Skin epidermis (tissue), 12 donors: ENCODE data around the gene TMEM242.

Experiments
- H3K27ac ChIP-seq, 21 experiments: fragments of 200-600 bp; sonication (generic) in 11 of 21; one replicate each; pipeline ENCODE4 v1.5.0; 2020; ENCODE audit warnings: mild to moderate bottlenecking in 3 of 21, inconsistent platforms in 2 of 21, moderate library complexity in 2 of 21
- H3K4me3 ChIP-seq, 7 experiments: fragments of 200-600 bp; sonication (generic) in 2 of 7; one replicate each; pipeline ENCODE4 v1.5.0; 2020; ENCODE audit warnings: inconsistent platforms in 2 of 7, mild to moderate bottlenecking in 2 of 7, moderate library complexity in 1 of 7

TMEM242 gene

DNA sequence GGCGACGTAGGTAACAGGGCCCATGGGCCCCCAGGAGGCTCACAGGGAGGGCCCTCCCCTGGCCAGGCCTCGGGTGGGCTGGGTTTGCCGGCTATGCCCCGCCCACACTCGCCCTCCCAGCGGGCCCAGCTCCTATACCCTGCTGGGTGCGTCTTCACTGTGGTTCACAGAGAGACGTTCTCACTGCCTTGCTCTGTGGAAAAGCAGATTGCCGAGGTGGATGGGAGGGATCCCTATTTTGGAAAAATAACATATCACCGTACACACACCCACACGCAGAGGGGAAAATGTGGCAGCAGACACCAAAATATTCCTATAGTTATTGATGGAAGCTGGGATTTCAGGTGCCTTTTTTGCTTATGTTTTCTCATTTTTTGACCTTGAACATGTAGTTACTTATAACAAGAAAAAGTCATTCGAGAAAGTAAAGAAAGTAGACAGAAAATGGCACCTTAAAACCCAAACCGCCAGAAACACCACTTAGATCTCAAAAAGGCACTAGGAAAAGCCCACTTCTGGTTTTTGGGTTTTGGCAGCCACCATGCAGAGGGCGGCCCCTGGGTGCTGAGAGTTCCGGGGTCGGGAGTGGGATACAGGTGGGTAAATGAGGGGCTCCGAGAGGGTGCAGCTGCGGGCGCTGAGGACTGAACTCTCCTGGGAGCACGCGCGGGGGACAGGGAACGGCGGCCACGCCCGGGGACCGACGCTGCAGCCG lies 49.4 kb downstream of the TMEM242 start:
- peak overlapping the region; percentile 43 to 76 (median 54) for H3K4me3 ChIP-seq
- peak overlapping the region in 20 of 21 experiments; percentile 62 to 97 (median 86) for H3K27ac ChIP-seq

DNA sequence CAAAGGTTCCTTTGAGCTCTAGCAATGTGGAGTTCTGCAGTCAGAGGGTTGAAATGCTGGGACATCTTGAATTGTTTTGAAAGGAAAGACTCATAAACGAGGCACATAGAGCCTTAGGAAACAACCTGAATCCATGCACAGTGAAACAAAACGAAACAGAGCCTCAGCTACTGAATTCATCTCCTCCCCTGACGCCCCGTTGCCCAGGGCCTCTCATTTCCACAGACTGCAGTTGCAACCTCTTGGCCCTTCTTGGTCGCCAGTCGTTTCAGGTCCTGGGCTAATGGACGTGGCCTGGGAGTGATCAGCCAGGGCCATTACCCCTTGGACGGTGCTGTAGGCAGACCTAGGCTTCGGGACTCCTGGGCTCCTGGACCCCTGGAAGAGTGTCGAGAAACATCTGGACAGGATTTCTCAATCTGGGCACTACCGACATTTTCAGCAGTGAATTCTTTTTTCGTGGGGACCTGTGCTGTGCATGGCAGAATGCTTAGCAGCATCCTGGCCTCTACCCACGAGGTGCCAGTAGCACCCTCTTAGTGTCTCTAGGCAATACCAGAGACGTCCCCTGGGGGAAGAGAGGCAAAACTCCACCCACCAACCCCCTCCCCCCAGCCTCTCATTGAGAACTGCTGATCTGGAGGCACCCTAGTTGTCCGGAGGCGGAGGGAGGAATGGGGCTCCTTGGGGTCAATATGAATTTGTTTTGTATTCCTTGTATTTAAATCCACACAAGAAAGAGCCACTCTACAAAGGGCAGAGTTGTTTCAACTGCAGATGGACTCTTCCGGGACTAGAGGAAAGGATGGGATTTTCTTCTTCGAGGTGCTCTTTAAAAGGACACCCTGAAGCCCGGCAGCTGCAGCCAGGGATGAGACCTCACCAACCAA lies 50.2 kb downstream of the TMEM242 start:
- H3K4me3 ChIP-seq = peak overlapping the region in 1 of 7 experiments; percentile 61
- H3K27ac ChIP-seq = peak overlapping the region in 12 of 21 experiments; percentile 26 to 97 (median 92)

DNA sequence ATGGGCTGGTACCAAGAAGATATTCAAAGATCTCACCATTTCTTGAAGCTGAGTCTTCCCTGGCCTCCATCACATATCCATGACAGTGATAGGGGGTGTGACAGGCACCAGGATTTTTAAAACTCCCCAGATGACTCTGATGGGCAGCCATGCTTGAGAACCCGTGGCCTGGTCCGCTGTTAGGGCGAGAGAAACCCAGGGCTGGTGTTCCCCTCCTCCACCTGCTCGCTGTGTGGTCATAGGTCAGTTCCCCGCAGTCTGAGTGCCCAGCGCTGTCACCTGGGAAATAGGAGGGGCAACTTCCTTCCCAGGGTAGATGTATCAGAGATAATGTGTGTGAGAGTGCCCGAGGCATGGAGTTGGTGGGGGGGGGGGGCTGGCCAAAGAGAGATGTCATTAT lies 50.9 kb downstream of the TMEM242 start:
- Histone ChIP-seq H3K4me3 (no peak overlapping the region), H3K27ac (peak overlapping the region in 5 of 21 experiments; percentile 6 to 97 (median 18))

DNA sequence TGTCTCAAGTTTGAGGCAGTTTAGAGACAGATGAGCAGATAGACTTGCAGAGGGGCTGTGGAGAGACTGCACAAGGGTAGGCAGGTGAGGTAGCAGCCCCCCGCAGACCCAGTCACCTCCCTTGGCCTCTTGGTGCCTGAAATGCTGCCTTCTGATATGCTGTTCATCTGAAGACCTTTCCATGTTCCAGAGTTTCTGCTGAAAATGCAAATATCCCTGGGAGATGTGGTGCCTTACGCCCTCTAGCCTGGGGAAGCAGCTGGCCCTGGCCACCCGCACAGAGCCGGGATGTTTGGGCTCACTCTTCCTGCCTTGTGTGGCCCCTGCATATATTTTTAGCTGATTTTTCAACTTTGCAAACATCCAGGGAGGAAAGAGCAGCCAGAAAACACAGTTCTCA lies 51.4 kb downstream of the TMEM242 start:
- H3K27ac ChIP-seq = peak overlapping the region in 7 of 21 experiments; percentile 1 to 97 (median 15)

DNA sequence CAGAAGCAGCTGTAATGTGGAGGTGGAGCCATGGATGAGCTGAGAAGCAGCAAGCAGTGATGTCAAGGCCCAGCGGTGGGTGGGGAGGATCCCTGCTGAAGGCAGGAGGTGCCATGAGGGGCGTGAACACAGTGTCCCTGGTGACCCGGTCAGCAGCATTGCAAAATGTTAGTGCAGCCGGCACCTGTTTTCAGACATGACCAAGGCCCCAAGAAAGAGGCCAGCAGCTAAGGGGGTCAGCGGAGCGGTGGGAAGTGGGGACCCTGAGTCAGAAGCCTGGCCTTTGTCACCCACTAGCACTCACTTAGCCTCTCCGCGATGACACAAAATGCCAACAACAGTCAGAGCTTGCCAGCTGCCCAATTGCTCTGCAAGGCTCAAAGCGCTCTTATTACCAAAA lies 51.9 kb downstream of the TMEM242 start:
- Histone ChIP-seq H3K4me3 (no peak overlapping the region), H3K27ac (peak overlapping the region in 3 of 21 experiments; percentile 1 to 49 (median 15))

More for the DNA sequence above, 51.4 kb downstream of the TMEM242 start:
- H3K4me3 ChIP-seq = no peak overlapping the region

DNA sequence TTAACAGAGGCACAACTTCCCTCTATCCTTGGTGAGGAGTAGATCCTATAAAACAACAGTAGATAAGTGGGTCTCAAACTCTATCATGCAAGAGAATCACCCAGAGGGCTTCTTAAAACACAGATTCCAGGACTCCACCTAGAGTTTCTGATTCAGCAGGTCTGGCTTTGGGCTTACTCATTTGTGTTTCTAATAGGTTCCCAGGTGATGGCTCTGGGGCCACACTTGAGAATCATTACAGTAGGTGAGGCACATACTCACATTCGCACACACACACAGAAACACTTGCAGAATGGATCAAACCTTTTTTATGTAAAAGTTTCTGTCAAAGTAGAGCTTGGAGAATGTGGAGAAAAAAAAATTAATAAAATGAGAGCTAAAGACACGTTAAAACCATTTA lies 52.4 kb downstream of the TMEM242 start:
- no peak overlapping the region for H3K4me3 ChIP-seq
- H3K27ac ChIP-seq = no peak overlapping the region

DNA sequence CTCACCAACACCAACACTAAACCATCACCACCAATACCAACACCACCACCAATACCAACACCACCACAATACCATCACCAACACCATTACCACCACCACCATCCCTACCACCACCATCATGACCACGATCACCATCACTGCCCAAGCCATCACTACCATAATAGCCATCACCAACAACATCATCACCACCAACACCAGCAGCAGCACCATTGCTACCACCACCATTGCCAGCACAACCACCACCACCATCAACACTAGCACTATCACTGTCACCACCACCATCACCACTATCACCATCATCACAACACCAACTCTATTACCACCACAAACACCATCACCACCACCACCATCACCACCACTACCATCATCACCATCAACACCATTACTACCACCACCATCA lies 53.0 kb downstream of the TMEM242 start:
- no peak overlapping the region for H3K27ac ChIP-seq
- no peak overlapping the region for H3K4me3 ChIP-seq

DNA sequence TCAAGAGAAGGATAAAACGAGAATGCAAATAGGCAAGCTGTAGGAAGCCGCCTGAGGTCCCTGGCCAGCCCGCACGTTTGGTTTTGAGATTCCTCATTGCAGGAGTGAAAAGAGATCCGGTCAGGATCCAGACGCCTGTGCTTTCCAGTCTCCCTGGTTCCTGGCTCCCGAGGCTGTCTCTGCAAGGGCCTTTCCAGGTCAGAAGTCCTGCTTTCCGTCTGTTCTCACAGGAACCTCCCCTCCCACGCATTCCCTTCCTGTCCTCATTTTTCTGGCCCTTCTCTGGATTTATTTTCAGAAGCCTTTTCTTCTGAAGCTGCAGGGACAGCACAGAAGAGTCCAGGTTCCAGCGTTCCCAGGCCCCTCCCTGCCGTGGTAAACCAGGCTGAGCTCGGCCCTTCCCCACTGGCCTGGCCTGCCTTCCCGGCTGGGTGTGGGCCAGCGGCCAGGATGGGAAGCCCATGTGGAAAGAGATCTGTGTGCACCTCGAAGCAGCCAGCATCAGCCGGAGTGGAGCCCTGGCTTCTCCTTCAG lies 54.0 kb downstream of the TMEM242 start:
- Histone ChIP-seq H3K27ac (peak overlapping the region in 14 of 21 experiments; percentile 0 to 79 (median 52)), H3K4me3 (no peak overlapping the region)

DNA sequence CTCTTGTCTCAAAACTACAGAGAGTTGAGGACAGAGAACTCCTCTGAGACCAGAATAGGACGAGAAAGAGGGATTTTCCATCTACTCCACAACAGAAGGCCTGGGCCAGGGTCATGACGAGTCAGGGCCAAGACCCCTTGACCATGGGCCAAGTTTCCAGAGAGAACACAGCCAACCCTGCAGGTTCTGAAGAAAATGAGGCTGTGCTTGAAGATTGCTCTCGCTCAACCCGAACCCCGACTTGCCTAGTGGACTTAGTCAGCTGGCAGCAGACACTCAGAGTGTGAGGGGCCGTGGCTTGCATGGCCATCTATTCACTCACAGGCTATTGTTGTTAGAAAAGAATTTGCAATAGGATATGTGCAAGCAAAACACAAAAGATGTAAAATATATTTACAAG lies 54.5 kb downstream of the TMEM242 start:
- Histone ChIP-seq H3K27ac (peak overlapping the region in 16 of 21 experiments; percentile 0 to 79 (median 51)), H3K4me3 (no peak overlapping the region)

DNA sequence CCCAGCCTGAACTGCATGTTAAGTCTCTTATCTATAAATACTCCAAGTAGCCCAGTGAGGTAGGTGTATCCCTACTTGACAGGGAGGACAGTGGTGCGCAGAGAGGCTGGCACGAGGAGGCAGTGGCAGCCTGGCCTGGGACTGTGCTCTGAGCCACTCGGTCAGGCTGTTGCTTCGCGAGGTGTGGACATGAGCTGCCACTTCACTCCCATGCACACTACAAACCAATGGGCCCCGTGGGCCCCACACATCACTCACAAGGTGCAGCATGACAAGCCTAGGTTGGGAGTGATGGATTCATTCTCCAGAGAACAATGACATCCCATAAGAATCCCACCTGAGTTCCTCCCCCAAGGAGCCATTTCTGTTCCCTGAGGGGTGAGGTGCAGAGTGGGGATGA lies 54.9 kb downstream of the TMEM242 start:
- Histone ChIP-seq H3K27ac (peak overlapping the region in 13 of 21 experiments; percentile 5 to 79 (median 51)), H3K4me3 (no peak overlapping the region)

DNA sequence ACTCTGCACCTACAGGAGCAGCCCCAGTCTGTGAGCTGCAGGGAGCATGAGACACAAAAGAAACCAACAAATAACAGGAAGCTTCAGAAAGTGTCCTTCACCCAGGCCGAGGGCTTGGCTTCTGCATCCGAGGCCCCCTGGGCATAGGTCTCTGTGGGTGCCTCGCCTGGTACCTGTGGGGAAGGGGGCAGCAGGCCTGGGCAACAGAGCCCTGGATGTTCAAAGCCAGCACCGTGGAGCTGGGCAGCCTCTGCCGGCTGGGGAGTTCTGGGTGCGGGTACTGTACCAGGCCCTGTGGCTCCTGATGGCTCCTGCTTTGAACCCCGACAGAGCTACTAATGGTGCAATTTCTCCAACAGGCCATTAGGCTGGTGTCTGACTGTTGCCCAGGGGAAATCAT lies 55.7 kb downstream of the TMEM242 start:
- no peak overlapping the region for H3K4me3 ChIP-seq
- no peak overlapping the region for H3K27ac ChIP-seq

DNA sequence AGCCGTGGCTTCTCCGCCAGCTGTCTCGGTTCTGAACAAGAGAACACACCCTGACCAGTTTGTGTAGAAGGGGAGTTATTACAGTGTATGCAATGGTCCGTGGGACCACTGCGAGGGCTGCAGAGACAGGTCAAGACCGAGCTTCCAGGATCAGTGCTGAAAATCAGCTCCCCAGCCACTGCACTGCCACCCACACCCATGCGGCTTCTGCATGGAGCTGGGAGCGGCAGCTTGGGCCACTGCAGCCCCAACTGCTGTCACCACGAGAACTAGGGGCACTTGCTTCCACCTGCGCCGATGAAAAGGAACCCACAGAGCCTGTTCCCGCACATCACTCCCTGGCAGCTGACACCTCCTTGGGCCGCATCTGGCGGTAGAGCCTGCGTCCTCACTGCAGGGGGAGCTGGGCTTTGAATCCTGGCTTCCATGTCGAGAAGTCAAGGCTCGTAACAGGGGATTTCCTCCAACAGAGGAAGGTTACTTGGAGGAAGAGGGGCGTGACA lies 56.2 kb downstream of the TMEM242 start:
- Histone ChIP-seq H3K27ac (no peak overlapping the region), H3K4me3 (no peak overlapping the region)

DNA sequence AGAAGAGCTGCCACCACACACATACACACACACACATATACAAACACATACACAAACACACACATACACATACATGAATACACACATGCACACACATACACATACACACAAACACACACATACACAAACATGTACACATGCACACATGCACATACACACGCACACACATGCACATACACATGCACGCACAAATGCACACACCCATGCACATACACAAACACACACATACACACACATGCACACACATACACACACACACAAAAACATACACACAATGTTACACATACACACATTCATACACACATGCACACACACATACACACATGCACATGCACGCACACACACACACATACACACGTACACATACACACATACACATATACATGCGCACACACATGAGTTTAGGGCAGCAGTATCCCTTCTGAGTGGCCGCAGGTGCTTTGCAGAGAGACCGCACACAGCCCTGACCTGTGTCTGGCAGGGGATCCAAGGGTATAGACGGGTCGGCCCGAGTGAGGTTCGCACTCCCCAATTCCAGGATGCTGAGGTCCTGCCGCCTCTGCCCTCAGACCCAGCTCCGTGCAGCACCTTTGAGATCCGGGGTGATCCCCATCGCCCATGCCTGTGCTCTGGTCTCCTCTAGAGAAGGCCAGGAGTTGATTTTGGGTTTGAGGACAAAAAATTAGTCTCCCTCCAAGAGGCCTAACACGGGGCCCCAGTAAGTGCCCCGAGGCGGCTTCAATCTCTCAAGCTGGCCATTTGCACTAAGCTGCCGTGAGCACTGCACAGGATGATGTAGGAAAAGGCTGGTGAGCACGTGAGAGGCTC lies 56.8 kb downstream of the TMEM242 start:
- no peak overlapping the region for H3K27ac ChIP-seq
- H3K4me3 ChIP-seq = no peak overlapping the region

DNA sequence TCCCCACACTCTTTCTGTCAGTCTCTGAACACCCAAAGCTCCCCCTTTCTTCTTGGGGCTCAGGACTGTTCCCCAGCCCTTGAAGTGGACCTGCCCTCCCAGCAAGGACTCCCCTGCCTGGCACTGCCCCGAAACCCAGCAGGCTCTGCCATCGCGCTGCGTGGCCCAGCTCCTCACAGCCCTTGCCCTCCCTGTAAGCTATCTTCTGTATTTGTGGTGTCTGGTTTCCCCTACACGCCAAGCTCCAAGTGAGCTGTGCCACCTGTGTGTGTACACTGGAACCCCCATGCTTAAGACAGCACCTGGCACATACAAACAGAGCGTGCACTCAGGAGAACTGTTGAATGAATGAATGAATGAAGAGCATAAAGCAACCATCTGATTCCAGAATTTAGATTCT lies 57.7 kb downstream of the TMEM242 start:
- no peak overlapping the region for H3K27ac ChIP-seq

DNA sequence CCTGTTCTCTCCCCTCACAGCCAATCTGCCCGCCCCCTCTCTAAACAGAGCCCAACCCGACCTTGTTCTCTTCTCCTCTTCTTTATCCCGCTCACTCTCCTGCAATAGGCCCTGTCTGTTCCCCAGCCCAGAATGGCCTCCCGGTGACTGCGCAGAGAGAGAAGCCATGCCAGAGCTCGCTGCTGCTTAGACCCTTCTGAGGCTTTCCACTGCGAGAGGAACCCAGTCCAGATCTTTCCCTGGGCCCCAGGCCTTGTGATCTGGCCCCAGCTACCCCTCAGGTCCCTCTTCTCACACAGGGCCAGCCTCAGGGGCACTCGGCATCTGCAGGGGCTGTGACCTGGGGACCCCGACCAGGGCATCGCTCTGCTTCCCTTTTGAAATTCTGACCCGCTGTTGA lies 58.1 kb downstream of the TMEM242 start:
- Histone ChIP-seq H3K4me3 (no peak overlapping the region), H3K27ac (no peak overlapping the region)

More for the DNA sequence above, 57.7 kb downstream of the TMEM242 start:
- H3K4me3 ChIP-seq = no peak overlapping the region

DNA sequence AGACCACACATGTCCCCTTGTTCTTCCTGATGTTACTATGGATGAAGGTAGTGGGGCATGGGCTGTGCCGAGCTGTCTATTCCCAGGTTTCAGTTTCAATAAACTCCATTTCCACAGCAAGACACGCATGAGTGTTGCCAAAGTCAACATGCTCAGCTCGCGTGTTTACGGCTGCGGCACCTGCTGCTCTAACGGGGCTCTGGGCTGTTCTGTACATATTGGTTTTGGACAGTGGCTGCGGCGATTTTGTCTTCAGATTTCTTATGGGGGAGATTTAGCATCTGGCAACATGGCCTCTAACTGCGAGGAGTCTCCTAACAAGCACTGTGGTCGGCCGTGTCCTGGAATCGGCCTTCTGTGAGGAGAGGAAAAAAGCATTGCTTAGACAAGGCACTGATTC lies 58.6 kb downstream of the TMEM242 start:
- Histone ChIP-seq H3K4me3 (no peak overlapping the region), H3K27ac (no peak overlapping the region)

DNA sequence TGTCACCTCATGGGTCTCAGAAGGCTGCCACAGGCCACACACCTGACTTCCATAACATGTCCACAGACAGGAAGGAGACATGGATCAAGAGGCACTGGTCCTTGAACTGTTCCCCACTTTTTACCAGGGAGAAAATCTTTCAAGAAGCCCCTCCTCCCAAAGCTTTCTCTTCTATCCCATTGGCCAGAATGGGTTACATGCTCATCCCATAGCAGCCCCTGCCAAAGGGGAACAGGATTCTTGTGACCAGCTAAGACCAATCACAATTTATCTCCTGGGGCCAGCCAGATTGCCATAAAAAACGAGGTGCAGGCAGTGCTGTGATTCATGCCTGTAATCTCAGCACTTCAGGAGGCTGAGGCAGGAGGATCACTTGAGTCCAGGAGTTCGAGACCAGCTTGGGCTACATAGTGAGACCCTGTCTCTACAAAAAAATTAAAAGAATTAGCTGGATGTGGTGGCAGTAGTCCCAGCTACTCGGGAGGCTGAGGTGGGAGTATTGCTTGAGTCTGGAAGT lies 59.4 kb downstream of the TMEM242 start:
- no peak overlapping the region for H3K27ac ChIP-seq
- H3K4me3 ChIP-seq = no peak overlapping the region

DNA sequence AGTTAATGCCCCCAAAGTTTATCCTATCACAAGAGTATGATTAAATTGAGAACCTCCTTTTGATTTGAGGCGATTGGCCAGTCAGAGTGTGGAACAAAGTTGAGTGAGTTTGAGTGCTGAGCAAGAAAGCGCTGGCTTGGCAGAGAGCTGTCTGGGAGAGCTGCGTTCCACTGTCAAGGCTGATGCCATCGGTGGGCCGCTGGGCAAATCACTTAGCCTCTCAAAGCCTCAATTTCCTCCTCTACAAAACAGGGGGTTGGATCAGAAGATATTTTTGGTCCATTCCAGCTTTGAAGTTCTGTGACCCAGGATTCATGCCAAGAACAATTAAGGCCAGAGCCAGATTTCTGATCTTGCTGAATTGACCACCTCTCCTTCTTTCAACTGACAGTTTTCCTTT lies 60.2 kb downstream of the TMEM242 start:
- Histone ChIP-seq H3K4me3 (no peak overlapping the region), H3K27ac (no peak overlapping the region)

DNA sequence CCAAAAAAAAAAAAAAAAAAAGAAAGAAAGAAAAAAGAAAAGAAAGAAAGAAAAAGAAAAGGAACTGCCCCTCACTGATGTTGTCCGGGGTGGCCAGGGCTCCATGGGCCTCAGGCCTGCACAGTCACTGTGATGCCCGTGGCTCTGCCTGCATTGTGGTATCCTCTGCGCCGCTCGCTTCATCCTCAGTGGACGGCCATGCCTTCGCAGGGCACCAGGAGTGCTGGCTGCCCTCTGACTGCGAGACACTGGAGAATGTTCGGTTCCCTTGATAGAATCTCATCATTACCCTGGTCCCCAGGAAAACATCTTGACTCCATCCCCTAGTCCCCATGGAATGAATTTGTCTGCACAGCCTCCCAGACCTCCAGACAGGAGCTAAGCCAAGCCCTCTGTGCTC lies 61.7 kb downstream of the TMEM242 start:
- H3K27ac ChIP-seq = no peak overlapping the region
- H3K4me3 ChIP-seq = no peak overlapping the region
